Measurements from ENCODE around the gene SMURF1.

SMURF1 gene

DNA sequence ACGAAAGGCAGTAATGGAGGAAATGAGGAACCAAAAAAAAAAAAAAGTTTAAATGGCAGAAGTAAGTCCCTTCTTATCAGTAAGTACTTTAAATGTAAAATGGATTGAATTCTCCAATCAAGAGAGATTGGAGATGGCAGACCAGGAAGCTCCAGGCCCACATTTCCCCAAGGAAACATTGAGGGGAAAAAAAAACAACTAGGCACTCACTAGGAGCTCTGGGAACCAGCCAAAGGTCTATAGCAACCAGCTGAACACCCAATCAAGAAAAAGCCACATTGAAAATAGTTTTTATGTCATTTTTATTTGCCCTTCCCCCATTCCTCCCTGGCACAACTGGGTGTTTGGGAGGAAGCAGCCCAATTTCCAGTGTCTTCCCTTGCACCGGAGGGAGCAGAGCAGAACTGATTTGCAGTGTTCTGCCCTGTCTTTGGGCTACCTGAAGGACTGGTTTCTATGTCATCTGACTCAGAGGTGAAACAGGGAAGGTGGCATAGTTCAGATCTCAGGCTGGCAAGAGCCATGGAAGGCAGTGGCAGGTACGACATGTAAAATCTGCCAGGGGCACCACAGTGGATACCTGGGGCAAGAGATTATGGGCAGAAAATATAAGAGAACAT, 121.9 kb downstream of the SMURF1 start:
- no peak for DNase-seq

DNA sequence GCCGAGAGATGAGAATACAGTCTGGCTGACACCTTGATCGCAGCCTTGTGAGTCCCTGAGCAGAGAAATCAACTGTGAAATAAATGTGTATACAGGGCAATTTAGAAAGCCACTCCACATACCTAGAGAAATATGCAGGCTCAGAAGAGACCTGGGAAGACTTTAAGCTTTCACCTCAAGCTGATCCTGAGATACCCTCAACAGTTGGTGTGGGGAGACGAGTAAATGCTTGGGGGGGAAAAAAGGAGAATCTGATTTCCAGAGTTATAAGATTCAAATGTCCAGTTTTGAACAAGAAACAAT, 123.5 kb downstream of the SMURF1 start:
- no peak for DNase-seq

DNA sequence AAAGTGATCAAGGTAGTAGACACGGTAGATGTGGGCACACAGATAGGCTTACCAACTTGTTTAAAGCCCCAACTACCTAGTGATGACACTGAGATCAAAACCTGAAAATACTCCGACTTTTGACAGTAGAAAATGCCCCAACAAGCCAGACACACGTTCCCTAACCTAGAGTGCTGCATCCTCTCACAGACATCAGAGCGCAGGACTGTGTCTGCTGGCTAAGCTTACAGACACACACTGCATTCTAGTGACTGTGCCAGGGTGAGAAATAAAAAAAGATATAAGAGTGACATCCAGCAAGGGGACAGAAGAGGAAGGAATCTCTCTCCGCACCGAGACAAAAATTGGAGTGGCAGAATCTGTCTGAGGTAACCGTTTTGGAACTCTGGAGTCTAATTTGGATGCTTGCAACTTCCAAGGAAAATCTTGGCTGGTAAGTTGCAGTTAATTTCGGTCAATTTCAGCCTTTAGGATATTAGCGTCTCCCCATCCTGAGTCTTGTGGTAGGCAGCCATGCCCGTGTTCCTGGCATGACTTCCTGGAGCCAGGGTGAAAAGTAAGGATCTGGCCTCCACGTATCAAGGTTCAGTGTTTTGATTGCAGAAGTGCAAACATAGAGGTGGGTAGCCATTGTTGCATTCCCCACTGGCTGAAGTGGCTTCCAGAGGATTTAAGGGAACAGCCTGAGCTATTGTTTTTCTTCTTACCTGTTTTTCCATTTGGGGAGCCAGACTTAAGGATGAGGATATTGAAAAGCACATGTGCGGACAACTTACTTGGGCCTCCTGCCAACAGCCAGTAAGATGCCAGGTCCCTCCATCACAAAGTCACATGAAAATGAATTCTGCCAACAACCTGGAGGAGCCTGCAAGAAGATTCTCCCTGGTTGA, 124.1 kb downstream of the SMURF1 start:
- DNase-seq = no peak

DNA sequence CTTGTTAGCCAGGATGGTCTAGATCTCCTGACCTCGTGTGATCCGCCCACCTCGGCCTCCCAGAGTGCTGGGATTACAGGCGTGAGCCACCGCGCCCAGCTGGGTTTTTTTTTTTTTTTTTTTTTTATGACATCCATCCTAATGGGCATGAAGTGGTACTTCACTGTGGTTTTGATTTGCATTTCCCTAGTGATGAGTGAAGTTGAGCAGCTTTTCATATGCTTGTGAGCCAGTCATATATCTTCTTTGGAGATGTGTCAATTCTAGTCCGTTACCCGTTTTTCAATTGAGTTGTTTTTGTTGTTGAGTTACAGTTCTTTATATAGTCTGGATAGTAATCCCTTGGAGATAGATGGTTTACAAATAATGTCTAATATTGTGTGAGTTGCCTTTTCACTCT, 127.7 kb downstream of the SMURF1 start:
- DNase-seq = no peak

DNA sequence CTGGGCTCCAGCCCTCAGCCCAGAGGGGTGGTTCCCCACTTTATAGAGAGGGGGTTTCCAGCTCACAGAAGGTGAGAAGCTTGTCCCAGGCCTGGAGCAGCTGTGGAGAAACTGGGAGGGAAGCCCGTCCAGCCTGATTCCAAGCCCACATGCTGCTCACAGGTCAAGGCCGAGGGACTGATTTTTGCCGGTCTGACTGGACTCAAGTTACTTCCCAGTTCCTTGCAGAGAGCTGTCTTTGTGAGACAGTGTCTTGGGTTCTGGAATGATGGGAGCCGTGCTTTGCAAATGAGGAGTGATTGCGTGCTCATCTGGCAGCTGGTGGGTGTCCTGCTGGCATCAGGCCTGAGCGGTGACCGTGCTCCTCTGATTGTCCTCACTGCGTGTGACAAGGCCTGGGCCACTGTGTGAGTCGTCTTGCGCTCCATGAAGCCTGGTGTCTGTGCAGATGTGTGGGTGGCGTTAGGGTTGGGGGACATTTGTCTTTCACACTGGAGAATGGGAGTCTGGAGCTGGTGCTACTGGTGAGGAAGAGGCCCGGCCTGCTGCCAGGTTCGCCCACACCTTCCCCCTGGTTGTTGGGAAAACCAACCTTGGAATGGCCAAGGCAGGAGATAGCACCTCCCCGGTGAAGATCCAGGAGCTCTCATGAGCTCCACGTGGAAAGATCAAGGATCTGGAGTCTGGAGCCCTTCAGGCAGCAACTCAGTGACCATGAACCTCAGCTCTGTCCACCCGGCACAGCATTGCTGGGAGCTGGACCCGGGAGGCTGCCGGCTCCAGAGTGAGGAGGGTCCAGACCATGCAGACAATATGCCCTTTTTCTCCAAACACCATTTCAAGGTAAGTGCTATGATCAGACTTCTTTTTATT, 129.6 kb downstream of the SMURF1 start:
- no peak for DNase-seq

DNA sequence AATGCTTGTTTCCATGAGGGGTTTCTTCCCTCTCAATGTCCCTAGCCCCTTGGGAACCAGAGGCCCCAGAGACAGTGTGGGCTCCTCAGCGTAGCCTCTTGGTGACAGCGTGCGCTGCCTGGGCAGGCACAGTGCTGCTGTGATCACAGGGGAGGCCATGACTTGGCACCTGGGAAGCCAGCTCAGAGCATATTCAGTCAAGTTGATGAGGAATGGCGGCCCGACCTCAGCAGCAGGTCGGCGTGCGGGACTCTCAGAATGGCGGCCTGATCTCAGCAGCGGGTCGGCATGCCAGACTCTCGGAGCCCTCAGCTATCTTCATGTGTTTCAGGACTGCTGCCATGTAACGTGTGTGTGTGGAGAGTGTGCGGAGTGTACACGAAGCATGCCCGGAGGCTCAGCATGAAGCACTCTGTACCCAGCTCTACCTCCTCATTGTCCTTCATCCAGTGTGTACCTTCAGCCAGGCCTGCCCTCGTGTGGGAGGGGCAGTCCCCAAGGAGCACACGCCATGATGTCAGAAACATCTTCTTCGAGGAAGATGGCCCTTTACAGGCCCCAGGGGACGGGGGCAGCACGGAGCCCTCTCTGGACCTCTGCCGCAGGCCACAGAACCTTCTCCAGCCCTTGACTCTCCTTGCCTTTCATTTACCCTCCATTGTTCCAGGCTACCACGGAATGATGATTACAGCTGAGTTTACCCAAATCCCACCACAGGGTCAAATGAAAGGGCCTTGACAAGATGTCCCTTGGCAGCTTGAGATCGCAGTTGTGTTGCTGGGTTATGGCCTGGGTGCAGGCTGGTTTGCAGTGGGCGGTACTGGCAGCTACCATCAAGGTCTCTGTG, 130.4 kb downstream of the SMURF1 start:
- no peak for DNase-seq

DNA sequence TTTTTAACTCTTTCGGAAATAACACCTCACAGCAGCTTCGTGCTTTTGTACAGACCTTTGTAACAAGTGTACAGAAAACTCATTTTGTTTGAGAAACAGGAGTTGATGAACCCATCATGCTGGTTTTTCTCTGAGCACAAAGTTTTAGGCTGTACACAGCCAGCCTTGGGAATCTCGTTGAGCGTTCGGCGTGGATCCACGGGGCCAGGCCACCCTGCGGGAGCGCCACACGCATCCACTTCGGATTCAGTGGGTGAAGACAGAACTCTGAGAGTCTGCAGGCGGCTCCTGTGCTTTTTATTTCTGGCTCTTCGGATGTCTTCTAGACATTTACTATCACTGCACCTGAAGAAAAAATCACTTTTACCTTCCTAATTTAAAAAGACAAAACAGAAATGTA, 131.2 kb downstream of the SMURF1 start:
- DNase-seq = no peak

DNA sequence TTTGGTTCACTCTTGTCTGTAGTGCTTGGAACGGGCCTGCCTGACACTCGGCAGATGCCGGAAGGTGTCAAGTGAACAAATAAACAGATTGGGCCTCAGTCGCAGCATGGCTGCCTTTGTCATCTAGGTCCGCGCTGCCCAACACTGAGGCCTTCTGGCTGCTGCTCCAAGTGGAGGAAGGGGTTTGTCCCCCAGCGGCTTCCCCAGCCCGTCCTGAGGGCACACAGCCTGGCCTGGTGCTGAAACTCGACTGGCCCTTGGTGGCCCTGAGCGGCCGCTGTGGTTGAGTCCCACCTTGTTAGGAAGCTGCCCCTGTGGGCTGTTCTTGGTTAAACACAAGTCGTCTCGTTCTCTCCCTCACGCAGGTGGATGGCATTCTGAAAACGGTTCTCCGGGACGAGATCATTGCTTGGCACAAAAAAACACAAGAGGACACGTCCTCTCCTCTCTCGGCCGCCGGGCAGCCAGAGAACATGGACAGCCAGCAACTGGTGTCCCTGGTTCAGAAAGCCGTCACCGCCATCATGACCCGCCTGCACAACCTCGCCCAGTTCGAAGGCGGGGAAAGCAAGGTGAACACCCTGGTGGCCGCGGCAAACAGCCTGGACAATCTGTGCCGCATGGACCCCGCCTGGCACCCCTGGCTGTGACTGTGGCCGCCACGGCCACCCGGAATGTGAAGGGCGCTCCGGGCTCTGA, 132.1 kb downstream of the SMURF1 start:
- no peak for DNase-seq

DNA sequence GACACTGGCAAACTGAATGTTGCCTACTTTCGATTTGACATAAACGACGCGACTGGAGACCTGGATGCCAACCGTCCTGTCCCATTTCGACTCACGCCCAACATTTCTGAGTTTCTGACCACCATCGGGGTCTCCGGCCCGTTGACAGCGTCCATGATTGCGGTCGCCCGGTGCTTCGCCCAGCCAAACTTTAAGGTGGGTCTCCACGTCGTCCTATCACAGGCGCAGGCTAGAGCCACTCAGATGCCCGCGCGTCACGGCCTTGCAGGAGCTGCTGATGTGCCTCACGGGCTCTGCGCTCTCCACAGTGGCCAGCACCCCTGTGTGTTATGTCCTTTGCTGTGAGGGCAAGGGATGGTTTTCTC, 132.6 kb downstream of the SMURF1 start:
- no peak for DNase-seq

DNA sequence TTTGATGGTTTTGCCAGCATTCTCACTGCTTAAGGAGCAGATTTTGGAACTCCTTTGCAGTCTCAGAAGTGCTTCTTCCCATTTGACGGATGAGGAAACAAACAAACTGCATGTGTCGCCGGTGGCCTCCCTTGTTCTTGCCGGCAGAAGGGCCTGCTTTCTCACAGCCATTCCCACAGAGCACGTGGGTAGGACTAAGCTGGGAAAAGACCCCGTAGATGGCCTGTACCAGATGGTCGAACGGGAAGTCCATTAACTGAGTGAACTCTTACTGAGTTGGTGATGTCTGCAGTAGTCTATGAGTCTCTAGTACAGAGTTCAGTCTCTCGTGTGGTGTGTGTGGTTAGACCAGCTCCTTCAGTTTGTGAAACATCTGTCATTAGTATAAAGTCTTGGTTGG, 133.6 kb downstream of the SMURF1 start:
- no peak for DNase-seq

DNA sequence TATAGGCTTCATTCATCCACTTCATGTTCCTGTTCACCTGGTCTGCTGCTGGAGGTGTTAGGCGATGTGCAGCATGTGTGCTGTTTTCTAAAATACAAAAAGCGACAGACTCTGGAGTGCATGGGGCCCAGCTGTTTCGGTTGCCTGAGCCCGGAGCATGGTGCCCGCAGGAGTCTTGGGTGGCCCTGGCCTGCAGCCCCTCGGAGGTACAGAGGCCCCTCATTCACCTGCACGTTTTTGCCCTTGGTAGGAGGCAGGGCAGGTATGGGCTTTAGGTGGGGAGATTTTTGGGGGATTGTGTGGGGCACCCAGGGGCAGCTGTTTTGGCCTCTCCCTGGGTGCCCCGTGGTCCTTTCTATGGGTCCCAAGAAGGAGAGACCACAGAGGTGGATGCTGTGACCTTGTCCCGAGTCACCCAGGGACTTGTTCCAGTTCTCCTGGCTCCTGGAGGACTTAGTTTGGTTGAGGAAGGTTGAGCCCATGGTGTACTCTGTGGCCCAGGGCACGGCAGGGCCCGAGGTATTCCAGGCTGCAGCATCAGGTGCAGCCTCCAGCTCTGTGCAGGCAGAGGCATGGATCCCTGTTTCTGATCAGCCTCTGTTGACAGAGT, 134.9 kb downstream of the SMURF1 start:
- no peak for DNase-seq

DNA sequence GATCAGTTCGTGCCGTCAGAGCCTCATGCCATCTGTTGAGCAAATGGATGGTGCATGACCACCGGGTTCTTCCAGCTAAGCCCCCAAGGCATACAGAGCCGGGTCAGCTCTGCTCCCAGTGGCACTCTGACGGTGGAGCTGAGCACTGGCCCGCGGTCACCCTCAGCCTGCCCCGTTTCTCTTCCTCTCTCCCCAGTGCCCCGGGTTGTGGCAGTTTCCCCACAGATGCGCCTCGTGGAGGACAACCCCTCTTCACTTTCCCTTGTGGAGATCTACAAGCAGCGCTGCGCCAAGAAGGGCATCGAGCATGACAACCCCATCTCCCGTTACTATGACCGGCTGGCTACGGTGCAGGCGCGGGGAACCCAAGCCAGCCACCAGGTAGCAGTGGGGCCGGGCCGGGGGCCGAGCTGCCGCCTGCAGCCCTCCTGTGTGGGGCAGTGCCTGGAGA, 135.7 kb downstream of the SMURF1 start:
- no peak for DNase-seq

DNA sequence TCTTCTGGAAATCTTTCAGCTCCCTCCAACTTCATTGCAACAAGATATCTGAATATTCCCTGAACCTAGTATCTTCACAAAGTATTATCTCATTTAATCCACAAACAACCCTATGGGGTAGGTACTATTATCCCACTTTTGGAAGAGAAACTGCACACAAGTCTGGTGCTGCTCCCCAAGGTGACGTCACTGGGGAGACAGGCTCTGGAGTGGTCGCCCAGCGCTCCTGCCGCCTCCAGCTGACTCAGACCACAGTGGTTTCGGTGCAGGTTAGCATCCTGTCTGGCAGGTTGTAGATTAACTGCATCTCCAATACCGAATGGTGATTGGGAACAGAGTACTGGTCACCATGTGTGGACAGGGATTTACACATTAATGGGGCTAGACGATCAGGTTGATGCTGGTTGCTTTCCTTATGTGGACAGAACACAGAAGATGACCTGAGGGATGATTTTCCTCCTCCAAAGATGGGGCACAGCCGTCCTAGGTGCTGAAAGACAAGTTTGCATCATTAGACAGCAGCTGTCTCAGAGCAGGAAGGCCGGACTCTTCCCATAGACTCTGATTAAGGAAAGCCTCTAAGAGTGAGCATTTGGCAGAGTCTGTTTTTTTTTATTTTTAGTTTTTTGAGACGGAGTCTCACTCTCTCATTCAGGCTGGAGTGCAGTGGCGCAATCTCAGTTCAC, 137.0 kb downstream of the SMURF1 start:
- DNase-seq = no peak

DNA sequence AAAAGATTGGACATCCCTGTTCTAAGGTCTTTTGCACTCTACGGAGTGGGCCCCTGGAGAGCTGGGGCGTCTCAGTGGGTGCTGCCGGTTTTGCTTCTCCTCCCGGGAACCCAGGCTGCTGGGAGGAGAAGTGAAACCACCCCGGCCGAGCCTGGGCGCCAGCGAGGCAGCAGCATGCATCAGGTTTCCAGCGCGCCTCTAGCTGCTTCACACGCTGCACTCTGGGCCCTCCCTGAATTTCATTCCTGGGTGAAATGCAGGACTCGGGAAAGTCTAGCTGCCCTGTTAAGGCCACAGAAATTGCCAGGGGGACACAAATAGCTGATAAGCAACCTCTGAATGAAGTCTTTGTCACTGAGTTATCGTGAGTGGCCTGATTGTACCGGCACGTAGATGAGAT, 138.1 kb downstream of the SMURF1 start:
- DNase-seq = no peak

DNA sequence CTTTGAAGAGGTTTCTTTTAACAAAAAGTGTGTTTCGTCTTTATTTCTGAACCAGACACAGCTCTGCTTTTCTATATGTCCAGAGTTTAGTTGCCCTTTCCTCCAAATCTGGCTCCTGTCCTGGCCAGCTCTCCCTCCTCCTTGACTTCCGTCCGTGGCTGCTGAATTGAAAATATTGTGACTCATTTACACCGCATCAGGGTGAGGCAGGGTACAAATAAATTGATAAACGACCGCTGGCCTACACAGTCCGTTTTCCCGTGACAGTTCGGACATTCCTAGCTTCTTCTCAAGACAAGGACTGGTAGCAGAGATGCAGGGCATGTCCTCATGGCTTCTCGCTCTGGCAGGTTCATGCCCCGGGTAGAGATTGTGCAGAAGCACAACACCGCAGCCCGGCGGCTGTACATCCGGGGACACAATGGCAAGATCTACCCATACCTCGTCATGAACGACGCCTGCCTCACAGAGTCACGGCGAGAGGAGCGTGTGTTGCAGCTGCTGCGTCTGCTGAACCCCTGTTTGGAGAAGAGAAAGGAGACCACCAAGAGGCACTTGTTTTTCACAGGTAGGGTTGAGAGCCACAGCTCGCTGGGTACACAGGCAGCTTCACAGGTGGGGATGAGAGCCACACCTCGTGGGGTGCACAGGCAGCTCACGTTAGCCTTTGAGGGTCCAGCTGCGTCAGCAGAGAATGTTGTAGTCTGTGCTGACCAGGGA, 139.0 kb downstream of the SMURF1 start:
- DNase-seq = no peak

DNA sequence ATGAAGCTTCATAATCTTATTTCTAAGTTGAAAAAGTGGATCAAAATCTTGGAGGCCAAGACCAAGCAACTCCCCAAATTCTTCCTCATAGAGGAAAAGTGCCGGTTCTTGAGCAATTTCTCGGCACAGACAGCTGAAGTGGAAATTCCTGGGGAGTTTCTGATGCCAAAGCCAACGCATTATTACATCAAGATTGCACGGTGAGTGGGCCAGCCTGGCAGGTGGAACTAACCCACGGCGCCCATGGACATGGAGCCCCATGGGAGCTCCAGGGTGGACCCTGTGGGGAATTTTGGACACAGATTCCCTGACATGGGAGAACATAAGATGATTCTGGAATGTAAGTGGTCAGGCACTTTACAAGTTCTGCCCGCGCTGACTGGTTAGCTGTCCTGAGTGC, 139.7 kb downstream of the SMURF1 start:
- no peak for DNase-seq

DNA sequence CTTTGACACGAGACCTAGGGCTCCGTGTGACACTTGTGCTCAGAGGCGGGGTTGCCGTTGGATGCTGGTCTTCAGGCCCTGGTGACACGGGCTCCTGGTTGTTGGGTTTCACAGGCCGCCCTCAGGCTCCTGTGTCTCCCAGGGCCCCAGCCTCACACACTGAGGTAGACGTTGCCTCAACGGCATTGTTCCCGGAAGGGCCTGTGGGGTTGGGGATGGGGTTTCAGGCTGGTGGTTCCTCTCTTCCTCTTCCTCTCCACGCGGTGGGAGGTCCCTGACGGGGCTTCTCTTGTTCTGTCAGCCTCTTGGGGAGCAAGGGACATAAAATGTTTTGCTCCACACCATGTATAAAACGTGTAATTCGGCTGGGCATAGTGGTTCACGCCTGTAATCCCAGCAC, 140.5 kb downstream of the SMURF1 start:
- no peak for DNase-seq

DNA sequence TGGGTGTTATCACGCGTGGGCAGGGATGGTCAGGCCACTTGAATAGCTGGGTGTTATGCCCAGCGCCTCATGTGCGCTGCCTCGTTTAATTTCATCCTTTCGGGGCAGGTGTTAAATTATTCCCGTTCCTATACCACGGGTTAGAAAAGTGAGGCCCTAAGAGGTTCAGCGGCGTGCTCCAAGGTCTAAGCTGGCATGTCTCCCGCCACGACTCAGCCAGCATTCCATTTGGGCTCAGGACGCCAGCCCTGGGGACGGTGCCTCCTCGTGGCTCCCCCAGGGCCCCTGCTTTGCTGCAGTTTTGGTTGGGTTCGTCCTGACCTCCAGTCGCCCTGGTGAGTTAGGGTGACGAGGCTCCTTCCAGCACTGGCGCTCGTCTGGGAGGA, 141.1 kb downstream of the SMURF1 start:
- no peak for DNase-seq

DNA sequence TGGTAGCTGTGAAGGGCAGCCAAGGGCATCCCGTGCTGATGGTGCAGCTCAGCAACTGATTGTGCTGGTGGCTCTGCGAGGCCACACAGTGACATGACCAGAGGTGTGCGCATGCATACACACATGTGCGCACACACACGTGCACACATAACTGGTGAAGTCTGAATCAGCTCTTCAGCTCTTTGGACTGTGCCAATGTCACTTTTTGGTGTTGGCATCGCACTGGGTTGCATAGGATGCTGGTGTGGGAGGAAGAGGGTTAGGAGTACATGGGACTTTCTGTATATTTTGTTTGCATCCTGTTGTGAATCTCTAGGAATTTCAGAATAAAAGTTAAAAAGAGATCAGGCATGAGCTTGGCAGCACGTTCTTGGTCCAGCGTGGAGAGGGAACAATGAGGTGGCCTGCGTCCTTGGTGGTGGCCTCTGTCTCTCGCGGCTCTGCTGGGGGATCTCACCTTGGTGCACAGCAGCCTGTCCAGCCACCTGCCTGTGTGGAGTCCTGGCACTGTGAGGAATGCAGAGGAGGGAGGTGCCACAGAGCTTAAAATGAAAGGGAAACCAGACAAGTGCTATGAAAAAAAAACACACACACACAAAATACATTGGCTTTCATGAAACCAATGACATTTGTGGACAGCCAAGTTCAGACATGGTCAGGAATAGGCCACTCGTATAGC, 141.6 kb downstream of the SMURF1 start:
- no peak for DNase-seq
